ENCODE results near the gene GTF3C4.

GRCh38 chr9:132681561-132681960, 11.3 kb downstream of the GTF3C4 start:
- TF ChIP-seq CTCF (IDR thresholded peaks at IDR 0.05; ENCODE audit: insufficient read depth, low read length): no peak
- TF ChIP-seq GABPA (IDR thresholded peaks at IDR 0.05; ENCODE audit: low read depth): no peak
- TF ChIP-seq REST (IDR thresholded peaks at IDR 0.05; ENCODE audit: insufficient replicate concordance, low read depth): no peak
- no peak for TF ChIP-seq POLR2AphosphoS5 (IDR thresholded peaks at IDR 0.05; ENCODE audit: low read depth)
- no peak for TF ChIP-seq SPI1 (IDR thresholded peaks at IDR 0.05; ENCODE audit: borderline replicate concordance, low read depth)

Data from HL-60 (cell line).